ENCODE measurements around the gene HAUS1.

- TF ChIP-seq CHD7 (IDR thresholded peaks at IDR 0.05; ENCODE audit: insufficient replicate concordance, low read length) (no peak), CTCF (IDR thresholded peaks at IDR 0.05; ENCODE audit: control extremely low read depth in 1 of 3, insufficient read depth in 1 of 3, low read depth in 1 of 3, low read length in 3 of 3) (no peak), SUZ12 (IDR thresholded peaks at IDR 0.05; ENCODE audit: low read length) (no peak), SIN3A (conservative IDR thresholded peaks at IDR 0.05 in 1 of 2, IDR thresholded peaks at IDR 0.05 in 1 of 2; ENCODE audit: low read depth in 1 of 2, low read length in 2 of 2) (no peak), POLR2AphosphoS5 (IDR thresholded peaks at IDR 0.05; ENCODE audit: low read depth, low read length) (no peak), TBP (IDR thresholded peaks at IDR 0.05; ENCODE audit: low read depth, low read length) (no peak), USF2 (IDR thresholded peaks at IDR 0.05; ENCODE audit: low read length) (no peak), EP300 (IDR thresholded peaks at IDR 0.05; ENCODE audit: borderline replicate concordance in 1 of 2, low read depth in 2 of 2, low read length in 2 of 2) (no peak), RFX5 (IDR thresholded peaks at IDR 0.05; ENCODE audit: borderline replicate concordance, low read depth, low read length) (no peak)
Observed at GRCh38 chr18:46167971-46168370, 63.8 kb downstream of the HAUS1 start.
